Hematopoietic multipotent progenitor cell treated with erythropoietin and hydrocortisone succinate and interleukin-3 and kit ligand, for 17 days (in vitro differentiated cells): ENCODE data around the gene UROC1.
A peak's percentile ranks its signal among the peaks of the same experiment; 100 is the strongest.

Experiments used
- DNase-seq: peaks from one replicate; pipeline ENCODE4 v3.0.0-alpha.2; 2015; ENCODE audit warnings: low spot score

UROC1 gene

GRCh38 chr3:126478581-126479310 lies 38.8 kb downstream of the UROC1 start:
- DNase-seq = no peak

- no peak for DNase-seq
Observed at GRCh38 chr3:126477061-126477380, 40.6 kb downstream of the UROC1 start.

- peak; percentile 77 for DNase-seq
Observed at GRCh38 chr3:126476166-126477060, 41.2 kb downstream of the UROC1 start.

GRCh38 chr3:126475413-126476114 lies 42.0 kb downstream of the UROC1 start, which contains the start of gene ZXDC:
ZXDC (minus strand) TSS chr3:126475891; CDS start chr3:126475865, 26 bp downstream.
- peak; percentile 96 for DNase-seq

- DNase-seq = peak; percentile 49
Observed at GRCh38 chr3:126474498-126475412, 42.8 kb downstream of the UROC1 start.

GRCh38 chr3:126473292-126474168 lies 44.0 kb downstream of the UROC1 start:
- DNase-seq = no peak

- peak; percentile 58 for DNase-seq
Observed at GRCh38 chr3:126472277-126473006, 45.1 kb downstream of the UROC1 start.

GRCh38 chr3:126469479-126469878 lies 48.1 kb downstream of the UROC1 start:
- DNase-seq = no peak

GRCh38 chr3:126468028-126468891 lies 49.3 kb downstream of the UROC1 start:
- DNase-seq = no peak

GRCh38 chr3:126467611-126467955 lies 50.0 kb downstream of the UROC1 start:
- DNase-seq = no peak

GRCh38 chr3:126466886-126467610 lies 50.5 kb downstream of the UROC1 start:
- no peak for DNase-seq

- DNase-seq = no peak
Observed at GRCh38 chr3:126465928-126466544, 51.5 kb downstream of the UROC1 start.

- DNase-seq = no peak
Observed at GRCh38 chr3:126464997-126465396, 52.6 kb downstream of the UROC1 start.

GRCh38 chr3:126464494-126464893 lies 53.1 kb downstream of the UROC1 start:
- DNase-seq = no peak

GRCh38 chr3:126464093-126464492 lies 53.5 kb downstream of the UROC1 start:
- DNase-seq = no peak

- no peak for DNase-seq
Observed at GRCh38 chr3:126463521-126463920, 54.1 kb downstream of the UROC1 start.

GRCh38 chr3:126461450-126462070 lies 56.0 kb downstream of the UROC1 start:
- no peak for DNase-seq
